Coronary artery (tissue), 2 donors: ENCODE measurements around the gene SESTD1.

Source experiments
- DNase-seq: peaks from one replicate; pipeline ENCODE4 v3.0.0-alpha.2; 2017; ENCODE audit warnings: low spot score
- H3K27ac ChIP-seq, 2 donors: fragments of 200-600 bp; sonication (generic); one replicate each; pipeline ENCODE4 v1.5.1; 2016 to 2019
- H3K4me3 ChIP-seq: fragments of 200-600 bp; sonication (generic); 2 replicates; pipeline ENCODE4 v1.5.1; 2016; ENCODE audit warnings: mild to moderate bottlenecking, moderate library complexity
- TF ChIP-seq, protein P1 (sequence below): fragments of 200-600 bp; sonication (generic); IDR thresholded peaks from one replicate; pipeline ENCODE4 v1.5.1; 2019; ENCODE audit warnings: antibody characterized with exemption

Gene SESTD1

DNA sequence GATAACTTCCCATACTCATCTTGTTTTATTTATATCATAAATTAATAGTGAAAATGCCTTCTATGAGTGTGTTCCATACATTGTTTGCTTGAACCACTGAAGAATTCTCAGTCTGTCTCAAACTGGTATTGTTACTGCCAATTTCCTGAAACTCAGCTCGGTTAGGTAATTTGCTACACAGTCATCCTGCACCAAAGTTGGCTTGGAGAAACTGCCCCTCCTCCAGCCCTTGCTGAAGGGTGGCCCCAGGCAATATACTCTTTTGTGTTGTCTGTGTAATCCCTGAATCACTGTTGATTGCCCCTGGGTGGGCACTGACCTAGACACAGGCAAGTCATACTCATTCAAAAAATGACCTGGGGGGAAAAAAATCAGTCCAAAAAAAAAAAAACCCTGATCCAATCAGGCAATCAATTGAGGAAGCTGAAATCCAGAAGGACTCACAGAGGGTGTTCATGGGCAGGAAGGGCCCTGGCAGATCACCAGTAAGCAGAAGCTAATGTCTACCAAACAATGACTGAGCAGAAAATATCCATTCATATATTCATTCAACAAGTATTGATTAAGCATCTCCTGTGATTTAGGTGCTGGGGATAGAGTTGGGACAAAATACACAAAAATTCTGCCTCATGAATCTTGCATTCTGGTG, 3.8 kb upstream of the SESTD1 start:
- Histone ChIP-seq H3K27ac (peak overlapping the region in 1 of 2 donors; percentile 58), H3K4me3 (no peak overlapping the region)
- DNase-seq, result no peak
- TF ChIP-seq, protein P1, sequence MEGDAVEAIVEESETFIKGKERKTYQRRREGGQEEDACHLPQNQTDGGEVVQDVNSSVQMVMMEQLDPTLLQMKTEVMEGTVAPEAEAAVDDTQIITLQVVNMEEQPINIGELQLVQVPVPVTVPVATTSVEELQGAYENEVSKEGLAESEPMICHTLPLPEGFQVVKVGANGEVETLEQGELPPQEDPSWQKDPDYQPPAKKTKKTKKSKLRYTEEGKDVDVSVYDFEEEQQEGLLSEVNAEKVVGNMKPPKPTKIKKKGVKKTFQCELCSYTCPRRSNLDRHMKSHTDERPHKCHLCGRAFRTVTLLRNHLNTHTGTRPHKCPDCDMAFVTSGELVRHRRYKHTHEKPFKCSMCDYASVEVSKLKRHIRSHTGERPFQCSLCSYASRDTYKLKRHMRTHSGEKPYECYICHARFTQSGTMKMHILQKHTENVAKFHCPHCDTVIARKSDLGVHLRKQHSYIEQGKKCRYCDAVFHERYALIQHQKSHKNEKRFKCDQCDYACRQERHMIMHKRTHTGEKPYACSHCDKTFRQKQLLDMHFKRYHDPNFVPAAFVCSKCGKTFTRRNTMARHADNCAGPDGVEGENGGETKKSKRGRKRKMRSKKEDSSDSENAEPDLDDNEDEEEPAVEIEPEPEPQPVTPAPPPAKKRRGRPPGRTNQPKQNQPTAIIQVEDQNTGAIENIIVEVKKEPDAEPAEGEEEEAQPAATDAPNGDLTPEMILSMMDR, result no peak

DNA sequence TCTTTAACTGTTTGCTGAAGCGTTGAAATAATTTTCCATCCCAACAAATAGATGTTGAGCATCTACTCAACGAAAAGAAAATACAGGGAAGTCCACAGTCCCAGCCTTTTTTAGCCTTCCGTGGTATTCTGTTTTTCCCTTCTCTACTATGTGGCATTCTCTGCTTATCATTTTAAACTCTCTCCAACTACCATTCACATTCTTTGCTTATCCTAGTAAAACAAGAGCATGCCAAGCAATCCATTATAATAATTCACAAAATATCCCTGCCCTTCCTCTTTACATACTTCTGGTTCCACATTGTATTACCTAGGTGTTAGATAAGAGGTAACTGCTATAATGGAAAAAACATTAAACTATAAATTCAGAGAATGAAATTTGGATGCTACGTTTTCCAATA, 1.6 kb upstream of the SESTD1 start:
- no peak for DNase-seq
- Histone ChIP-seq H3K27ac (peak overlapping the region; percentile 16 to 90), H3K4me3 (no peak overlapping the region)
- TF ChIP-seq, protein P1, result no peak

DNA sequence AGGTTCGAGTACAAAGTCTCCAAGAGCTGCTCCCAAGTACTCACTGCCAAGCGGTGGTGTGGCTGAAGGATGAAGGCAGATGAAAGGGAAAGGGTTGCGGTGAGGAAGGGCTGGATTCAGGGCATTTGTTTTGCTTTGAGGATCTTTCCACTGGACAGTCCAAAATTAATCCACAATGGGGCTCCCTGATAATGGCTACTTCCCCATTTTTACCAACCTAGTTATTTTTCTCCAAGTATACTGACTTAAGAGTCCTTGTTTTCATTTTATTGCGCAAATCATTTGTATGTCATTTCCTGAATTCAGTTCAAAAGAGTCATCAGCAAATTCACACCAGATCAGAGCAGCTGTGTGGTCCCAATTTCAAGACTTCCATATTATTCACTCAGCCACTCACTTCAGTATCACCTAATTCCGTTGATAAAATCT, 464 bp upstream of the SESTD1 start:
- DNase-seq, result no peak
- TF ChIP-seq, protein P1, result no peak
- Histone ChIP-seq H3K27ac (peak overlapping the region; percentile 90 to 96), H3K4me3 (peak overlapping the region; percentile 88)

DNA sequence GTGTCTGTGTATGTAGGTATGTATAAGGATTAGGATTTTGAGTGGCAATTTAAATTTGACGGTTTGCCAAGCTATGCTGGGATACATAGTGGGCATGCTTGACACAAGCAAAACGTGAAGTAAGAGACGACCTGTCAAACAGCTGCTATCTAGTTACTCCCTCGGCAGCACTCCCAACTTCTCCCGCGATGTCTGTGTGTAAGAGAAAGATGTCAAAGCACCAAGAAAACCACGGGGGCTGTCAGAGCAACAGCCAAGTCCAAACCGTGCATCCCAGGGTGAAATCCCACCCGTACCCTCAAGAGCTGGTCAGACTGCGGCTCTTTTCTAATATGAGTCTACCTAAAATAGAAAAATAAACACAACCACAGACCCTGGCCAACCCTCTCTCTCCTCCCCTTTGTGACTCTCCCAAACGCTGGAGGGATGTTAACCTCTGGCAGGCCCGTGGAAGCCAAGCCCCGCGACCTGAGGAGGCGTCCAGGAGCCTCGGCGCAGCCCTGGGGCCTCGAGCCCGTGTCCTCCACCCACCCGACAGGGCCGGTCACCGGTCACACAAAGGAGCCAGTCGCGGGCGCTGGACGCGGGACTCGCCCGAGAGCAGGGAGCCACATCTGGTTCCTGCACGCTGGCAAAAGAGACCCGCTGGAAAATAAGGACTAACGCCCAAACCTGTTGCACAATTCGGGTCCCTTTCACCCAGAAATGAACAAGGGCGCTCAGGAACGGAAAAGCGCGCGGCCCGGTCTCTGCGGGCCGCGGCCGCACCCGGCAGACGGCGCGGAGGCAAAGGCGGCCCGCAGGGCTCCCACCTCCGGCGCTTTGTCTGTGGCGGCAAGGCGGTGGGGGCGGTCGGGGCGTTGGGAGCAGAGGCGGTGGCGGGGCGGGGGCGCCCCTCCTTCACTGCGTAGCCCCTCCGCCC, 925 bp downstream of the SESTD1 start:
- peak; percentile 86 for DNase-seq
- Histone ChIP-seq H3K27ac (peak overlapping the region; percentile 90 to 96), H3K4me3 (peak overlapping the region; percentile 88)
- TF ChIP-seq, protein P1, result no peak

DNA sequence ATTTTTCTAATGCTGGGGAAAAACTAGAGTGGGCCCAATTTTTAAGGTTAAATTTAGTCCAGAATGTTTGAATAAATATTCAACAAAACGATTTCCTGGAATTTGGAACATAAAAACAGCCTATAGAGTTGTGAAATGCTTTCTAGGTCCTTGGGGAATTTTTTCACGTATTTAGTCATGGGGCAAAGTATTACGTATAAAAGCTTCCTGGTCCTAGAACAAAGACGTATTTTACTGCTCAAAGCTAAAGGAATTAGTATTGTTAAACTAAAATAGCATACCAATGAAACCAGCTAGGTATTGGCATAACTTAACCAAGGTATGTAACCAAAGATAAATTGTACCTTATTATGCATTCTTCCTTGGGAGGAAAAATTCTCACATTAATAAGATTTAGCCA, 1.6 kb downstream of the SESTD1 start:
- TF ChIP-seq, protein P1, result no peak
- DNase-seq, result no peak
- H3K4me3 ChIP-seq, result peak overlapping the region; percentile 88
- peak overlapping the region; percentile 90 to 96 for H3K27ac ChIP-seq

DNA sequence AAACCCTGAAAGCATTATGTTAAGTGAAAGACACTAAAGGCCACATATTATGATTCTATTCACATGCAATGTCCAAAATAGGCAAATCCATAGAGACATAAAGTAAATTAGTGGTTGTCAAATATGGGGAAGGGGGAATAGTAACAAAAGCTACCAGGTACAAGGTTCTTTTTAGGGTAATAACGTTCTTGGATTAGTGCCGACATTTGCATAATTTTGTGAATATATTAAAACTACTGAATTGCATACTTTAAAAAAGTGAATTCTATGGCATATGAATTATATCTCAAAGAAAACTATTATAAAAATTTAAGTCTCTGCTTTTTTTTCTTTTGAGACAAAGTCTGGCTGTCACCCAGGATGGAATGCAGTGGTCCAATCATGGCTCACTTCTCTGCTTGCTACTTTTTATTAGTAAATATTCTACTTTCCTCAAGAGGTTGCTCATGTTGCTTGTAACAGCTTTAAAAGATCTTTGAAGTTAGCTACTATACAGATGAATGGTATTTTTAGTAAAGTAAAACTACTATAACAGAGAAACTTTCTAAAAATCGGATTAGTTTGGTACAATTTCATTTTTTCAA, 2.5 kb downstream of the SESTD1 start:
- peak overlapping the region in 1 of 2 donors; percentile 96 for H3K27ac ChIP-seq
- no peak for DNase-seq
- TF ChIP-seq, protein P1, result no peak

More for the DNA sequence above, 2.5 kb downstream of the SESTD1 start:
- H3K4me3 ChIP-seq, result peak overlapping the region; percentile 88
